Fibroblast of skin of left quadriceps (primary cell): Measurements from ENCODE around the gene CDK16.

Source experiments
- DNase-seq, 2 experiments: peaks; one replicate each; pipeline ENCODE4 v3.0.0-alpha.2; 2013; ENCODE audit warnings: low read depth in 2 of 2

Gene CDK16

GRCh38 chrX:47218280-47218919 is at the start of gene CDK16:
CDK16 (plus strand) TSS chrX:47218681; CDS start chrX:47223558, 4,877 bp downstream.
- peak; percentile 52 to 63 for DNase-seq

GRCh38 chrX:47169273-47169672 is 49.2 kb upstream of the CDK16 start:
- DNase-seq = no peak

- no peak for DNase-seq
Observed at GRCh38 chrX:47169726-47170515, 48.6 kb upstream of the CDK16 start.

GRCh38 chrX:47170861-47171692 is 47.4 kb upstream of the CDK16 start:
- no peak for DNase-seq

GRCh38 chrX:47171996-47172395 is 46.5 kb upstream of the CDK16 start:
- no peak for DNase-seq

- DNase-seq = no peak
Observed at GRCh38 chrX:47172549-47172948, 45.9 kb upstream of the CDK16 start.

GRCh38 chrX:47172971-47173792 is 45.3 kb upstream of the CDK16 start:
- no peak for DNase-seq

- no peak for DNase-seq
Observed at GRCh38 chrX:47174376-47174775, 44.1 kb upstream of the CDK16 start.

DNA sequence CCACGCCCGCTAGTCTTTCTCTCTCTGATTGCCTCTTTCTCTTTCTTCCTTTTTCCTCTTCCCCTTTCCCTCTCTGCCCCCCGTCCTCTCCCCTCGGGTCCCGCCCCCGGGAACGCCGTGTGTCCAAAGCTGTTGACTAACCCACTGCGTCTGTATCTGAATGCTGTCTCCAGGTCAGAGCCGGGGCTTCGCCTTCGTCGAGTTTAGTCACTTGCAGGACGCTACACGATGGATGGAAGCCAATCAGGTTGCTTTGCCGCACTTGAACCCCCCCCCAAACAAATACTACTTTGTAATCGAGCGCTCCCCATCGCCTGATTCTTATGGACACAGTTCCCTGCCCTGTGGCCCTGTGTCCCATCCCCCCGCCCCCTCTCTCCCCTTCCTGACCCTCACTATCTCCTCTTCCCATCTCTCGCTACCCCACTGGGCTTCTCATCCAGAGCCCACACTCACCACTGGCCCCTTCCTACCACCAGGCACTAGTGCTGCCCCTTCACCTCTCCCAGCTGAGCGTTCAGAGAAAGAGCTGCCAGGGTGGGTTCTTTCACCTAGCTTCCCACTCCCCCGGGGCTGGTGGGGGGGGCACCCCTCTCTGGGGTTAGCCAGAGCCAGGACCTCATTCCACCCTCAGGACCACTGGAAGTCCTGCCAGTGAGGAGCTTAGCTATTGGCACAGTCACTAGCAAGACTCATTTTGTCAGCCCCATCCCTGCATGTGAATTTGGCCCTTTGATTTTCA is 43.5 kb upstream of the CDK16 start:
- no peak for DNase-seq

DNA sequence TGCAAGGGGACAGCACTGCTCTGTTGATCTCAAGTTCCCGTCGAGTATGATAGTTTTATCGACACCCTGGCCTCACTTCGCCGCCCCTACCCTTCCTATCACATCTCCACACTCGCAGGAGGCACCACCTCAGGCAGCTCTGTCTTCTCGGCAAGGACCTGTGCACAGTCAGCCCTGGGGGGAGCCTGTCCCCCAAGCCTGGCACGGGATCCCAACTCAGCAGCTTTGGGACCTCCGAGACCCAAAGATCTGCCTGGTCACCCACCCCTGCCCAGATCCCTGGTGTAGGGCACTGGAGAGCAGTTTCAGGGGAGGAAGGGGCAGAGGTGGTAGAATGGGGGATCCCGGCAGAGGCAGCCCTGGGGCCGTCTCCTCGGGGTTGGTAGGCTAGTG is 42.9 kb upstream of the CDK16 start:
- no peak for DNase-seq

DNA sequence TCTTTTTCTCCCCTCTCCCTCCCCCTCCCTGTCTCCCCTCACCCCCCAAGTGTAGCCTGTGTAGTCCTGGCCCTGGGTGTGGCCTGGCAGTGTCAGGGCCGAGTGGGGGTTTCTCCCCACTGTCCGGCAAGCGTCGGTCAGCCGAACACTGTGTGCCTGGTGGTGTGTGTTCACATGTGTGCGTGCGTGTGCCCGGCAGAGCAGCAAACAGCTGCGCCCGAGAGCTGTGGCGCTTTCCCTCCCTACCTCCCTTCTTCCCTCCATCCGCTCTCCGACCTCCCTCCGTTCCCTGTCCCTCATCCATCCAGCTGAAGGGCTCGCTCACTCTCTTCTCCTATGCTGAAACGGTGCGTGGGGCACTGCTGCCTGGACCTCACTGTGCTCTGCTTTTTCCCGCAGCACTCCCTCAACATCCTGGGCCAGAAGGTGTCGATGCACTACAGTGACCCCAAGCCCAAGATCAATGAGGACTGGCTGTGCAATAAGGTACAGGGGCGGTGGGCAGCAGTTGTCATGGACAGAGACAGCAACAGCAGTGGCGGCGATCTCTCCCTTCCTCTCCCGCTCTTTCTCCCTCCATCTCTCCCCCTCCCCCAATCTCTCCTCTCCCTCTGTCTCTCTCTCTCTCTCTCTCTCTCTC is 42.3 kb upstream of the CDK16 start:
- no peak for DNase-seq

- DNase-seq = no peak
Observed at GRCh38 chrX:47177079-47177478, 41.4 kb upstream of the CDK16 start.

DNA sequence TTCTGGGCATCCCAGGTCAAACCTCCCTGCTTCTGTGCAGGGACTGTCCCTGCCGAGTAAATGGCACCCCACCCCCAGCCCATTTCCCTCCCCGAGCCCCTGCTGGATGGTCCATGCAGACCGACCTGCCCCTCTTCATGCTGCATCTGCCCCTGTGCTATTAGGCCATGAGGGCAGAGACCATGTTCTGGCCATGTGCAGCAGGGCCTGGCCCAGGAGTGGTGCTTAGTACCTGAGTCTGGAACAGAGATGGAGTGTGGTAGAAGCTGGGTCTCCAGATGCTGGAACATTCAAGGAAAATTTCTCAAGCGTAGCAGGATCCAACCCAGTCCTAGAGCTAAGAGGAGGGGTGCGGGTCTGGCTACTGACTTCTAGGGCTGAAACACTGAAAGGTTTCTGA is 40.1 kb upstream of the CDK16 start:
- no peak for DNase-seq

GRCh38 chrX:47179221-47179927 is 39.1 kb upstream of the CDK16 start:
- DNase-seq = no peak

- no peak for DNase-seq
Observed at GRCh38 chrX:47179928-47180255, 38.6 kb upstream of the CDK16 start.

DNA sequence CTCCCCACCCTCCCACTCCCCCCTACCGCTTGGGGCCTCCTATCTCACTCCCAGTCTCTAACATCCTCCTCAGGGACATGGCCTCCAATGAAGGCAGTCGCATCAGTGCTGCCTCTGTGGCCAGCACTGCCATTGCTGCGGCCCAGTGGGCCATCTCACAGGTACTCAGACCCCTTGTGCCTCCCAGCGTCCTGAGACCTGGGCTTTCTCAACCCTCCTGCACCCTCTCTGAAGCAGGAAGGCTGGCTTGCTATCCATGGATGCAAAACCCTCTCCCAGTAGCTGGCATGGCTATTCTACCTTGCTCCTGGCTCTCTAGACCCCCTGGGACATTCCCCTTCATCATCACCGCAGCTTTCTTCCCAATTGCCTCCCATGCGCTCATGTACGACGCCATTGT is 38.1 kb upstream of the CDK16 start:
- DNase-seq = no peak

- DNase-seq = no peak
Observed at GRCh38 chrX:47181301-47181700, 37.2 kb upstream of the CDK16 start.

DNA sequence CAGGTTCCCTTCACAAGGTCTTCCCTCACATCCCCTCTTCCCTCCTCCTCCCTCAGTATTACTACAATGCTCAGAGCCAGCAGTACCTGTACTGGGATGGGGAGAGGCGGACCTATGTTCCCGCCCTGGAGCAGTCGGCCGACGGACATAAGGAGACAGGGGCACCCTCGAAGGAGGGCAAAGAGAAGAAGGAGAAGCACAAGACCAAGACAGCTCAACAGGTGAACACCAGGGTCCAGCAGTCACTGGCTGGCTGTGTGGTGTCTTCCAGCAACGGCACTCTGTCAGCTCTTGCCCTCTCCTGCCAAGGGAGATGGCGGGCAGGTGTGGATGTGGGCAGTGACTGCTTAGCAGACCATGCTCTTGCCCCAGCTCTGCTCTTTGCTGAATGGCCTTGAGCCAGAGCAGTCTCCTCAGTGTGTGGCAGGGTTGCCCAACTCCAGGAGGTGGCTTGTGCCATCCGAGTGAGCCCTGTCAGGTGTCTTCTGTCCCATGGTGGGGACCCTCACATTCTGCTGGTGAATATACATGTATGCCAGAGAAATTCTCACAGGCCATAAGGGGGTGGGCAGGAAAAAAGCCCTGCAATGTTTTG is 36.3 kb upstream of the CDK16 start:
- DNase-seq = no peak

GRCh38 chrX:47184486-47184885 is 34.0 kb upstream of the CDK16 start:
- DNase-seq = no peak

GRCh38 chrX:47185241-47185640 is 33.2 kb upstream of the CDK16 start:
- no peak for DNase-seq
